ENCODE results near the gene CHST3.
A peak's percentile ranks its signal among the peaks of the same experiment; 100 is the strongest.

The CHST3 gene

DNA sequence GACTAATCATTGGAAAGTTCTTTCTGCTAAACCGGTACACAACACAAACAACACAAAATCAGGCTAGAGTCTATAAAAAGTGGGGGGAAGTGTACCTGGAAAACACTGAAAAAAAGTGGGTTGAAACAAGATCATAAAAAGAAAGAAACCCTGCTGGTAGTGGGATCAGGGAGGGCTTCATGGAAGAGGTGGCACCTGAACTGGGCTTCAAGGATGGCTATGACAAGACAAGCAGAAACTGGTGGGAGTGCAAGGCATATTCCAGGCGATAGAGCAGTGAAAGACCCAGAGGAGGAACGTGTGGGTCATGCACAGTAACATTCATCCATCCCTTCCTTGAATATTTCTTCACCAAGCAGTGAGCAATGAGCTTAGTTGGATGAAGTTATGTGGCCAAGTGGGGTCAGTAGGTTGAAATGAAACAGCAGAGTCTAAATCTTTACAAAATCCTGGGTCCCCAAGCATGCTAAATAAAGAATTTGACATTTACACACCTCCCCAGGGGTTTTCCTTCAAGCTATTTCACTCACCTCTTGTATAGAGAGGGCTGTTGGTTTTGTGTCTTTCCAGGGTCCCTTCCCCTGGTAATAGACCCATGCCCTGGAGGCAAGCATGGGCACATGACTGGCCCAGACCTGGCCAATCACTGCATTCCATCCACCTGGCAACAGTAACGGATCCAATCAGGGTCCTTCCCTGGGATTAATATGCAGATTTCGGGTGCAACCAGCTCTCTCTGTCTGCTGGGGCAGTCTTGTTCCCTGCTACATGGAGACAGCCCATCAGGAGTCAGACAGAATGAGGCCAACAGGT, 86.0 kb downstream of the CHST3 start:
- no peak for DNase-seq (ENCODE audit: insufficient read length, low spot score)
- no peak for FAIRE-seq

DNA sequence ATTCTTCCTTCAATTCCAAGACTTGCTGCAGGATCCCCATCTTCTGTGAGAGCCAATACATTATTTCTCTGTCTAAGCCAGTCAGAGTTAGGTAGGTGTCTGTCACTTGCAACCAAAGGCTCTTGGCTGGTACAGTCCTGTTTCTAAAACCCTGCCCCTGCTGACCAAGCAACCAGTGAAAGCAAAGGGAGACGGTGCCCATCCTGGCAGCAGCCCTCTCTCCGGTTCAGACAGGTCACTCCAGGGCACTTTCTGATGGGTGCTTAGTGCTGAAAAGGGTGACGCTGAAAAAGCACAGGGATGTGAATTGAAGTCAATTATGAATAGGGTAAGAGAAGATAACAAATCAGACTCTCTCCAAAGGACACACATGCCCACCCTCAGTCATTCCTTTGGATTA, 86.7 kb downstream of the CHST3 start:
- DNase-seq (ENCODE audit: insufficient read length, low spot score) (no peak), FAIRE-seq (no peak)

DNA sequence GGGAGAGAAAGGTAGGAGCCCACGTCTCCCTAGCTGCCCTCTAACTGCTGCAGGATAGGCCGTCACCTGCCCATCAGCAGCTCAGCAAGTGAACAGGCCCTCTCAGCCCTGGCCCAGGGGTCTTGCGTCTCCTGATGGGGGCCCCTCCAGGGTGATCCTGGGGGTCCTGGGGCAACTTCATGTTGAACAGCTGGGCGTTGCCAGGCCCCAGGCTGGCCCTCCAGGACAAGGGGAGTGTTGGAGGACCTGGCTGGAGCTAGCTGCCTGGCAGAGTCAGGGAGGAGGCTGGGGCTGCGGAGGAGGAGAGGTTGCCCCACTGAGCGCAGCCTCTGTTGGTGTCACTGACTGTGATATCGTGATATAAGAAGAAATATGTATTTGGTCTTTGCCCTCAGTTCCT, 89.5 kb downstream of the CHST3 start:
- FAIRE-seq: no peak

GRCh38 chr10:72056113-72056512, 91.9 kb downstream of the CHST3 start:
- DNase-seq (ENCODE audit: insufficient read length, low spot score) (no peak), FAIRE-seq (no peak)

More for the DNA sequence above, 89.5 kb downstream of the CHST3 start:
- DNase-seq (ENCODE audit: insufficient read length, low spot score): no peak

- DNase-seq (ENCODE audit: insufficient read length, low spot score) (no peak), FAIRE-seq (no peak)
Observed at GRCh38 chr10:72056932-72057751, 92.9 kb downstream of the CHST3 start.

DNA sequence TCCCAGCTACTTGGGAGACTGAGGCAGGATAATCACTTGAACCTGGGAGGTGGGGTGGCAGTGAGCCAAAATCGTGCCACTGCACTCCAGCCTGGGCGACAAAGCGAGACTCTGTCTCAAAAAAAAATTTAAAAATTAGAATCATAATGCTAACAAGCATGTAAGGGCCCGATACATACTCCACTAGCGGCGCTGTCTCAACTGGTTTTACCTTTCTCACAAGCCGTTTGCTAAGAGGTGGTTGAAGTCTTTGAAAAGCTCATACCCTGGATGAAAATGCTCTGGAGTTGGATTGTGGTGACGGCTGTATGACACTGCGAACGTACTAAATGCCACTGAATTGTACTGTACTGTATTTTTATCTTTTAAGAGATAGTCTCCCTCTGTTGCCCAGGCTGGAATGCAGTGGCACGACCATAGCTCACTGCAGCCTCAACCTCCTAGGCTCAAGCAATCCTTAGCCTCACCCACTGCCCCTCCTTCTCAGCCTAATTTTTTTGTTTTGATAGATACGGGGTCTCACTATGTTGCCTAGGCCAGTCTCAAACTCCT, 94.2 kb downstream of the CHST3 start:
- no peak for FAIRE-seq
- DNase-seq (ENCODE audit: insufficient read length, low spot score): no peak

DNA sequence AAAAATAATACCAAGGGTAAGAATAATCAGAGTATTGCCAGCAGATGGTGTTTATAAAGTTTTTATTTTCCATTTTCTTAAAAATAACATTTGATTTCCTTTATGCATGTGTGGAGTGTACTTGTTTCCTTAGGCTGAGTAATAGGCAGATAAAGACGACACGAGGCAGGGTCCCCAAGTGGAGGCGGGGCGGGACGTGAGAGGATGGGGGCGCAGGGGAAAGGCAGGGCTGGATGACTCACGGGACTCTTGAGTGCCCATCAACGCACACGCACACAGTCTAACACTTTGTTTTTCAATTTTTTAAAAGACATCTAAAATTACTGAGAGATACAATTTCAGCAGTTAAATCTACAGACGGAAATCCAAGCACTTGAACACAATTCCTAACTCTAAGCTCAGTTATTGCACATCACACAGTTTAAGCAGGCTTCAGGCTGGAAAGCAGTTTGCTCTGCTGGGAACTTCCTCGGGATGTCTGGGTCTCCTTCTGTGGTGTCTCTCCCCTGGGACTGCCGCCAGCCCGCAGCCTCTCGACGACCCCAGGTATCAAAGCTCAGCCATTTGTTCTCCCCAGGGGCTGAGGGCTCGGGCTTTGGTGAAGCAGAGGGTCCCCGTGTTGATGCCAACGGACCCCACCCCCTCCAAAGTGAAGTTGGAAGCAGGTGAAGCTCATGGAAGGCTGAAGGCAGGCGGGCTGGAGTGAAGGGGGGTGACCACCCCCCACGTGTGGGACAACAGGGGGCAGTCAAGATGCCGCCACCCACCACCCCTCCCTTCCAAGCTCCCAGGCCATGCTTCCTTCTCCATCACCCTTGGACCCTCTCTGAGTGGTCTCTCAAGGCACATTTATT, 95.0 kb downstream of the CHST3 start:
- DNase-seq (ENCODE audit: insufficient read length, low spot score) (no peak), FAIRE-seq (no peak)

DNA sequence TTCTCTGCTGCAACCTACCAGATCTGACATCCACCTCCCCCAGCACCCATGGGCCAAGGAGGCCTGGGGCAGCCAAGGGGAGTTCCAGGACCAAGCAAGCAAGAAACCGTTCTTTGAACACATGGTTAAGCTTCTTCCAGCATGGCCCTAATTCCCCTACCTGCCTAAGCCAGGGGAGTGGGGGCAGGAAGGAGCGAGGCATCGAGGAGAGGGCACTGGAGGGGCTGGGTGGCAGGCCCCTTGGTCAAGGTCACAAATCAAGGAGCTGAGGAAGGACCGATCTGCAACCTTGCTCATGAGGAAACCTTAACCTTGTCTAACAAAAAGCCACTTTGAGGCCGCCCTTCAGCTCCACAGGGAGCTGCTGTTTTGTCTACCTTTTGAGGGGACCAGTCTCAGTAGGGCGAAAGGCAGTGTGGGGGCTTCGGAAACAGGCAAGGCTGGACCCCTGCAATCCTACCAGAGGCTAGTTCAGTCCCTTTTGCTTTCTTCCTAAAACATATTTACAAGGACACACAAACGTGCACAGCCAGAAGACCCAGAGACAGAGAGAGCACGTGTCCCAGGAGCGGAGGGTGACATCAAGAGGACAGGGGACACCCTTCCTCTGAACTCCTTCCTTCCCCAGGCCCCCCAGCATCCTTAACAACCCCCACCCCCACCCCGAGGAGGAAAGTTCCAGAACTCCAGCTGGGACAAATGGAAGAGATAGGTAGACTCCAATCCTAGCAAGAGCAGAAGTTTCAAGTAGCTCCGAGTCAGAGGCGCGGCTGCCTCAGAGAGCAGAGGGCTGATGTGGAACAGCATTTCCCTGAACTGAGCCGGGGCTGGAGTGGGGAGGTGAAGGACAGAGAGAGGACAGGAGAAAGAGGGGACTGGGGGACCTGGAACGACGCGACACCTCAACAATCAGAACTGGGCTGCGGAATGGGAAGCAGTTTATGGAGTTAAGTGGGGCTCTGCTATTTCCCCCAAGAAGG, 95.9 kb downstream of the CHST3 start:
- FAIRE-seq: no peak
- DNase-seq (ENCODE audit: insufficient read length, low spot score): no peak

DNA sequence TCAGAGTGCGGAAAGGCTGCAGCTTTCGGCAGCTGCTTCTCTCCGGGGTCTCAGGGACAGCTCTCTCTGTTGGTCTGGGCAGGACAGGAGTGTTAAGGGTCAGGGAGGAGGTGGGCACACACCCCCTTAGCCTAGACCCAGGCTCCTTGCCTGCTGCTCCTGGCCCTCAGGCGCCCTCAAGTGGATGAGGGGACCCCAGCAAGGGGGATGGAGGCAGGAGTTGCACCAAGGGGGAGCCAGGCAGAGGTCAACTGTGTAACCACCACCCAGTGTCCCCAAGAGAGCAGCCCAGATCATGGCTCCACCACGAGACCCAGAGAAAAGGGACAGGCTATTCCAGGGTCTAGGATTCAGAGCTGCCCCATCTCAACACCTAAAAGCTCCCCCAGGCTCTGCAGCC, 97.3 kb downstream of the CHST3 start:
- DNase-seq (ENCODE audit: insufficient read length, low spot score) (peak; percentile 28), FAIRE-seq (no peak)

DNA sequence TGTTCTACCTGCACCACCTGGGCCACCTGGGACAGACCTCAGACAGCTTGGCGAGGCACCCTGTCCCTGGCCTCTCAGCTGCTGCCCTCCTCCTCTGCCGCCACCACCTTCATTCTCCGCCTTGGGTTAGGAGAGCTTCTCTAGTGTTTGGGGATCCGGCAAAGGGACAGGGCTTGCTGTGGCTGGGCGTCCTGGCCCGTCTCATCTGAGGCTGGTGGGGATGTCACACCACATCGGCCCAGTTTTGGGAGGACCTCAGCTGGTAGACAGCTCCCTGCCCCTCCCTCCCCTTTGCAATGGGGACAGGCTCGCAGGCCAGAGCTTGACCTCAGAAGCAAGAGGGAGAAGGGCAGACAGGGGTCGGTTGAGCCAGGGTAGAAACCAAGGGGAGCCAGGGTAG, 97.7 kb downstream of the CHST3 start:
- DNase-seq (ENCODE audit: insufficient read length, low spot score): no peak
- FAIRE-seq: no peak

GRCh38 chr10:72062382-72062781, 98.2 kb downstream of the CHST3 start:
- FAIRE-seq (peak; percentile 9), DNase-seq (ENCODE audit: insufficient read length, low spot score) (no peak)
